ENCODE results near the gene ZAR1L. TPM values are rescaled to one million over a fixed set of nuclear protein-coding genes. Genes with fewer than 3 reads are reported as not detected.
A peak's percentile ranks its signal among the peaks of the same experiment; 100 is the strongest.
"Not testable (repeated sequence)": the region's sequence is repeated elsewhere in the genome, so short reads cannot be mapped to it uniquely, and the experiment has no call there.

Gene ZAR1L
- total and polyA plus RNA-seq, 2 experiments from 2014 or later, result 0.31 to 0.56 TPM

- TF ChIP-seq, protein P1, sequence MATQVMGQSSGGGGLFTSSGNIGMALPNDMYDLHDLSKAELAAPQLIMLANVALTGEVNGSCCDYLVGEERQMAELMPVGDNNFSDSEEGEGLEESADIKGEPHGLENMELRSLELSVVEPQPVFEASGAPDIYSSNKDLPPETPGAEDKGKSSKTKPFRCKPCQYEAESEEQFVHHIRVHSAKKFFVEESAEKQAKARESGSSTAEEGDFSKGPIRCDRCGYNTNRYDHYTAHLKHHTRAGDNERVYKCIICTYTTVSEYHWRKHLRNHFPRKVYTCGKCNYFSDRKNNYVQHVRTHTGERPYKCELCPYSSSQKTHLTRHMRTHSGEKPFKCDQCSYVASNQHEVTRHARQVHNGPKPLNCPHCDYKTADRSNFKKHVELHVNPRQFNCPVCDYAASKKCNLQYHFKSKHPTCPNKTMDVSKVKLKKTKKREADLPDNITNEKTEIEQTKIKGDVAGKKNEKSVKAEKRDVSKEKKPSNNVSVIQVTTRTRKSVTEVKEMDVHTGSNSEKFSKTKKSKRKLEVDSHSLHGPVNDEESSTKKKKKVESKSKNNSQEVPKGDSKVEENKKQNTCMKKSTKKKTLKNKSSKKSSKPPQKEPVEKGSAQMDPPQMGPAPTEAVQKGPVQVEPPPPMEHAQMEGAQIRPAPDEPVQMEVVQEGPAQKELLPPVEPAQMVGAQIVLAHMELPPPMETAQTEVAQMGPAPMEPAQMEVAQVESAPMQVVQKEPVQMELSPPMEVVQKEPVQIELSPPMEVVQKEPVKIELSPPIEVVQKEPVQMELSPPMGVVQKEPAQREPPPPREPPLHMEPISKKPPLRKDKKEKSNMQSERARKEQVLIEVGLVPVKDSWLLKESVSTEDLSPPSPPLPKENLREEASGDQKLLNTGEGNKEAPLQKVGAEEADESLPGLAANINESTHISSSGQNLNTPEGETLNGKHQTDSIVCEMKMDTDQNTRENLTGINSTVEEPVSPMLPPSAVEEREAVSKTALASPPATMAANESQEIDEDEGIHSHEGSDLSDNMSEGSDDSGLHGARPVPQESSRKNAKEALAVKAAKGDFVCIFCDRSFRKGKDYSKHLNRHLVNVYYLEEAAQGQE (IDR thresholded peaks at IDR 0.05; ENCODE audit: unreplicated experiment), result no peak
- no peak for TF ChIP-seq JUNB (IDR thresholded peaks at IDR 0.05; ENCODE audit: unreplicated experiment)
- TF ChIP-seq ZNF114 (CRISPR knock-in tag; IDR thresholded peaks at IDR 0.05), result no peak
- TF ChIP-seq CREB1 (CRISPR knock-in tag; IDR thresholded peaks at IDR 0.05; ENCODE audit: low read depth), result no peak
Observed at GRCh38 chr13:32362574-32362973, 47.4 kb upstream of the ZAR1L start (continued).

GRCh38 chr13:32355935-32356334 lies 40.8 kb upstream of the ZAR1L start:
- H3K9me2 ChIP-seq (ENCODE audit: insufficient read depth); H3K27me3 Mint-ChIP-seq (ENCODE audit: insufficient read depth, low read depth, poor library complexity); ATAC-seq; H3K27me3 ChIP-seq (ENCODE audit: insufficient read depth); H2AFZ ChIP-seq; H3K4me2 ChIP-seq; H3F3A ChIP-seq (replicated peaks; ENCODE audit: low read depth); H3K4me1 ChIP-seq (ENCODE audit: insufficient read depth); H3K4me3 Mint-ChIP-seq; H3K36me3 ChIP-seq (ENCODE audit: insufficient read depth); H3K4me3 ChIP-seq; H3K79me2 ChIP-seq (replicated peaks; ENCODE audit: insufficient read depth); H3K27ac Mint-ChIP-seq; DNase-seq (ENCODE audit: low spot score); H3K9me3 Mint-ChIP-seq; H4K20me1 ChIP-seq (replicated peaks; ENCODE audit: insufficient read depth): not testable (repeated sequence)
- Mint-ChIP-seq H3K4me1 (peaks cover 11% of the 10 kb centered on the region), H3K36me3 (ENCODE audit: low read depth) (peaks cover 24% of the 10 kb centered on the region)
- peak overlapping the region; percentile 46 for H3K27ac ChIP-seq (ENCODE audit: low read depth)

- no peak overlapping the region for H2AFZ ChIP-seq
- DNase-seq (ENCODE audit: low spot score) (no peak), ATAC-seq (no peak)
- no peaks in the 10 kb centered on the region for H3K9me2 ChIP-seq (ENCODE audit: insufficient read depth)
- Mint-ChIP-seq H3K4me1 (peaks cover 11% of the 10 kb centered on the region), H3K36me3 (ENCODE audit: low read depth) (peaks cover 36% of the 10 kb centered on the region), H3K27me3 (ENCODE audit: insufficient read depth, low read depth, poor library complexity) (no peaks in the 10 kb centered on the region), H3K4me3 (no peak overlapping the region), H3K9me3 (no peaks in the 10 kb centered on the region; the same call in 2 of the 3 replicates), H3K27ac (no peak overlapping the region)
- no peaks in the 10 kb centered on the region for H4K20me1 ChIP-seq (replicated peaks; ENCODE audit: insufficient read depth)
- H3K4me1 ChIP-seq (ENCODE audit: insufficient read depth), result 0 out of 2 replicates have a peak, but pooled peaks cover 5% of the 10 kb centered on the region
- H3K4me3 ChIP-seq, result no peak overlapping the region
- H3K27me3 ChIP-seq (ENCODE audit: insufficient read depth), result no peaks in the 10 kb centered on the region
- H3K79me2 ChIP-seq (replicated peaks; ENCODE audit: insufficient read depth), result no peaks in the 10 kb centered on the region
- no peaks in the 10 kb centered on the region for H3F3A ChIP-seq (replicated peaks; ENCODE audit: low read depth)
- H3K4me2 ChIP-seq, result no peak overlapping the region
- no peak overlapping the region; the same call in 1 of the 2 replicates for H3K27ac ChIP-seq (ENCODE audit: low read depth)
- H3K36me3 ChIP-seq (ENCODE audit: insufficient read depth), result 0 out of 2 replicates have a peak, but pooled peaks cover 7% of the 10 kb centered on the region
- TF ChIP-seq EZH2phosphoT487 (IDR thresholded peaks at IDR 0.05; ENCODE audit: unreplicated experiment) (no peak), CTCF (conservative IDR thresholded peaks at IDR 0.05; ENCODE audit: low read depth in 2 of 2) (no peak), JUNB (IDR thresholded peaks at IDR 0.05; ENCODE audit: unreplicated experiment) (no peak), CREB1 (CRISPR knock-in tag; IDR thresholded peaks at IDR 0.05; ENCODE audit: low read depth) (no peak)
- TF ChIP-seq, protein P2, sequence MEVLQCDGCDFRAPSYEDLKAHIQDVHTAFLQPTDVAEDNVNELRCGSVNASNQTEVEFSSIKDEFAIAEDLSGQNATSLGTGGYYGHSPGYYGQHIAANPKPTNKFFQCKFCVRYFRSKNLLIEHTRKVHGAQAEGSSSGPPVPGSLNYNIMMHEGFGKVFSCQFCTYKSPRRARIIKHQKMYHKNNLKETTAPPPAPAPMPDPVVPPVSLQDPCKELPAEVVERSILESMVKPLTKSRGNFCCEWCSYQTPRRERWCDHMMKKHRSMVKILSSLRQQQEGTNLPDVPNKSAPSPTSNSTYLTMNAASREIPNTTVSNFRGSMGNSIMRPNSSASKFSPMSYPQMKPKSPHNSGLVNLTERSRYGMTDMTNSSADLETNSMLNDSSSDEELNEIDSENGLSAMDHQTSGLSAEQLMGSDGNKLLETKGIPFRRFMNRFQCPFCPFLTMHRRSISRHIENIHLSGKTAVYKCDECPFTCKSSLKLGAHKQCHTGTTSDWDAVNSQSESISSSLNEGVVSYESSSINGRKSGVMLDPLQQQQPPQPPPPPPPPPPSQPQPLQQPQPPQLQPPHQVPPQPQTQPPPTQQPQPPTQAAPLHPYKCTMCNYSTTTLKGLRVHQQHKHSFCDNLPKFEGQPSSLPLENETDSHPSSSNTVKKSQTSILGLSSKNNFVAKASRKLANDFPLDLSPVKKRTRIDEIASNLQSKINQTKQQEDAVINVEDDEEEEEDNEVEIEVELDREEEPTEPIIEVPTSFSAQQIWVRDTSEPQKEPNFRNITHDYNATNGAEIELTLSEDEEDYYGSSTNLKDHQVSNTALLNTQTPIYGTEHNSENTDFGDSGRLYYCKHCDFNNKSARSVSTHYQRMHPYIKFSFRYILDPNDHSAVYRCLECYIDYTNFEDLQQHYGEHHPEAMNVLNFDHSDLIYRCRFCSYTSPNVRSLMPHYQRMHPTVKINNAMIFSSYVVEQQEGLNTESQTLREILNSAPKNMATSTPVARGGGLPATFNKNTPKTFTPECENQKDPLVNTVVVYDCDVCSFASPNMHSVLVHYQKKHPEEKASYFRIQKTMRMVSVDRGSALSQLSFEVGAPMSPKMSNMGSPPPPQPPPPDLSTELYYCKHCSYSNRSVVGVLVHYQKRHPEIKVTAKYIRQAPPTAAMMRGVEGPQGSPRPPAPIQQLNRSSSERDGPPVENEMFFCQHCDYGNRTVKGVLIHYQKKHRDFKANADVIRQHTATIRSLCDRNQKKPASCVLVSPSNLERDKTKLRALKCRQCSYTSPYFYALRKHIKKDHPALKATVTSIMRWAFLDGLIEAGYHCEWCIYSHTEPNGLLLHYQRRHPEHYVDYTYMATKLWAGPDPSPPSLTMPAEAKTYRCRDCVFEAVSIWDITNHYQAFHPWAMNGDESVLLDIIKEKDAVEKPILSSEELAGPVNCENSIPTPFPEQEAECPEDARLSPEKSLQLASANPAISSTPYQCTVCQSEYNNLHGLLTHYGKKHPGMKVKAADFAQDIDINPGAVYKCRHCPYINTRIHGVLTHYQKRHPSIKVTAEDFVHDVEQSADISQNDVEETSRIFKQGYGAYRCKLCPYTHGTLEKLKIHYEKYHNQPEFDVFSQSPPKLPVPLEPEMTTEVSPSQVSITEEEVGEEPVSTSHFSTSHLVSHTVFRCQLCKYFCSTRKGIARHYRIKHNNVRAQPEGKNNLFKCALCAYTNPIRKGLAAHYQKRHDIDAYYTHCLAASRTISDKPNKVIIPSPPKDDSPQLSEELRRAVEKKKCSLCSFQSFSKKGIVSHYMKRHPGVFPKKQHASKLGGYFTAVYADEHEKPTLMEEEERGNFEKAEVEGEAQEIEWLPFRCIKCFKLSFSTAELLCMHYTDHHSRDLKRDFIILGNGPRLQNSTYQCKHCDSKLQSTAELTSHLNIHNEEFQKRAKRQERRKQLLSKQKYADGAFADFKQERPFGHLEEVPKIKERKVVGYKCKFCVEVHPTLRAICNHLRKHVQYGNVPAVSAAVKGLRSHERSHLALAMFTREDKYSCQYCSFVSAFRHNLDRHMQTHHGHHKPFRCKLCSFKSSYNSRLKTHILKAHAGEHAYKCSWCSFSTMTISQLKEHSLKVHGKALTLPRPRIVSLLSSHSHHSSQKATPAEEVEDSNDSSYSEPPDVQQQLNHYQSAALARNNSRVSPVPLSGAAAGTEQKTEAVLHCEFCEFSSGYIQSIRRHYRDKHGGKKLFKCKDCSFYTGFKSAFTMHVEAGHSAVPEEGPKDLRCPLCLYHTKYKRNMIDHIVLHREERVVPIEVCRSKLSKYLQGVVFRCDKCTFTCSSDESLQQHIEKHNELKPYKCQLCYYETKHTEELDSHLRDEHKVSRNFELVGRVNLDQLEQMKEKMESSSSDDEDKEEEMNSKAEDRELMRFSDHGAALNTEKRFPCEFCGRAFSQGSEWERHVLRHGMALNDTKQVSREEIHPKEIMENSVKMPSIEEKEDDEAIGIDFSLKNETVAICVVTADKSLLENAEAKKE (CRISPR knock-in tag; IDR thresholded peaks at IDR 0.05), result no peak
Observed at GRCh38 chr13:32354040-32354439, 38.9 kb upstream of the ZAR1L start.
